GM18870 (cell line): ENCODE data around the gene KRTAP5-1.

Experiments used
- ATAC-seq: cut with Tn5 transposase; IDR thresholded peaks from one replicate; pipeline ENCODE4 v1.9.1; 2021; ENCODE audit warnings: moderate library complexity; ENCODE audit not compliant: unreplicated experiment

KRTAP5-1 gene

DNA sequence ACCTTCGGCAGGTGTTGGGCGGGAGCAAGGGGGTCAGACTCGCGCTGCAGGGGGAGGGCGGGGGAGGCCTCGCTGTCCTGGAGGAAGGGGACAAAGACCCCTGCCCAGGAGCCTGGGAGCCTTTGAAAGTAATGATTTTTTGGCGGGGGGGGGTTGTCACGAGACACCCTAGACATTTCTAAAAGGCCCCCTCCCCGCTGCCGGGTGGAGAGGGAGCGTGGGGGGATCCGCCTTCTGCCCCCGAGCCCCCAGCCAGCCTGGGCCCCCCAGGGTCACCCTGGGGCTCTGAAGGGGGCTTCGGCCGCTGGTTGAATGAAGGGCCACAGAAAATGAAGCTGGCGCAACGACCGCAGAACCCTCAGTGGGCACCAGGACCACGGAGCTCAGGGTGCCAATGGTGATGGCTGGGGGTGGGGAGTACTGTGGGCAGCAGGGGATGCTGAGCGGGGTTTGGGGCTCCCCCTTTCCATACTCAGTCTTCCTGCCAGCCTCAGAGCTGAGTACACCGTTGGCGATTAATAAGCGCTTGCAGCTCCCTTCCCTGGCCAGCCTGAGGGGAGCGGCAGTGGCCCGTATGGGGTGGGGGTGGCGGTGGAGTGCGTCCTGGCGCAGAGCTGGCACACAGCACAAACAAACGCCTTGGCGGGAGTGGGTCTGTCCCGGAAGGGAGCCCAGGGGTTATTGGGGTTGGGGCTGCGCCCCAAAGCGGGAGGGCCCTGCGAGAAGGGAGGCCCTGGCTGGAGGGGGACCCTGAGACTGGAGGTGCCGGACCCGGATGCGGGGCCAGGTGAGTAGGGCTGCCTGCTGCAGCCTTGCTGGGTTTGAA, 11.8 kb downstream of the KRTAP5-1 start:
- ATAC-seq: no peak

DNA sequence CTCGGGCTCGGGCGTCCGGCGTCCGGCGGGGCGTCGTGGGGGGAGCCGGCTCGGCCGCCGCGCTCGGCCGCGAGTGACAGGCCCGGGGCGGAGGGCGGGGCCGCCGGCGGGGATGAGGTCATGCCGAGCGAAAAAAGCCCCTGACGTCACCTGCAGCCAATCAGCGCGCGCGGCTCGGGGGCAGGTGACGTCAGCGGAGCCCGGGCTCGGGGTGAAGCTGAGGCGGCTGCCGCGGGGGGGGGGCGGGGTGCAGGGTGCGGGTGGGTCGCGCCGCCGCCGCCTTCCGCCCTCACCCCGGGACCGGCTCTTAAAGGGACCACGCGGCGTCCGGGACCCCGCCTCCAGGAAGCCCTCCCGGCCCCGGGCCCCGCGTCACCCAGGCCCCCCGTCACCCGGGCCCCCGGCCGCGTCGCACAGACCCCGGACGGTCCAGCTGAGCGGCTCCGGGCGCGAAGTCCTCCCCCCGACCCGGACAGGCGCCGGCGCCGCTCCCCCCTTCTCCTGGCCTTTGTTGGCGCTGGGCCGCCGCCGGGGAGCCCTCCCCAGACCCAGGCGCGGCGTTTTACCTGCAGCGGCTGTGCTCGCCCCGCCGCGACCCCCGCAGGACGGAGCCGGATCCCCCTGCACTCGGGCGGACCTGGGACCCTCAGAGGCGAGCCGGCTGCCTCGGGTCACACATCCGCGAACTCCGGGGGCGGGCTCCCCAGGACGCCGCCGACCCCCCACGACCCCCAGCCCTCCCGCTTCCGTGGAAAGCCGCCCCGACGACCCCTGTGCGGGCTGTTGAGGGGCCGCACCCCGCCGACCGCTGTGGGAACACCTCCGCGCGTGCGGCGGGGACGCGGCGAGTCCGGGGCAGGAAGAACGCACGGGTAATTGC, 12.6 kb downstream of the KRTAP5-1 start, which contains the start of gene DUSP8:
Gene DUSP8 (minus strand): TSS at position 75 of the 880 bp plus-strand sequence. CDS start 6,445 bp downstream, outside the sequence.
- ATAC-seq: no peak

DNA sequence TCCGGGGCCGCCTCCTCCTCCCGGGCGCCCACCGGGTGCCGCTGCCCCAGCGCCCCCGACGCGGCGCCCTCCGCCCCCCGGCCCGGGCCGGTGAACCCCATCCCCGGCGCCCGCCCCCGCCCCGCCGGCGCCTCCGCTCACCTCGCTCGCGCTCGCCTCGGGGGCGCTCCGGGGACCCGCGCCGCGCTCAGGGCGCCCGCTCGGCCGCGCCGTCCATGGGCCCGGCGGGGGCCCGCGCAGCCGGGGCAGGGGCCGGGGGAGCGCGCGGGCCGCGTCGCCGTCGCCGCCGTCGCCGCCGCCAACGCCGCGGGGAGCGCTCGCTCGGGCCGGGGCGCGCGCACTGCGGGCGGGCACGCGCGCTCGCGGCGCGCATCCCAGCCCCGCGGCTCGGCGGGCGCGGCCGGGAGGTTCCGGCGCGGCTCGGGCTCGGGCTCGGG, 13.3 kb downstream of the KRTAP5-1 start:
- ATAC-seq: no peak

GRCh38 chr11:1570896-1571759, 14.0 kb downstream of the KRTAP5-1 start:
- ATAC-seq: no peak

GRCh38 chr11:1570531-1570895, 14.6 kb downstream of the KRTAP5-1 start:
- no peak for ATAC-seq

- ATAC-seq: no peak
Measured at GRCh38 chr11:1570001-1570453, 15.1 kb downstream of the KRTAP5-1 start.

- ATAC-seq: no peak
Measured at GRCh38 chr11:1569251-1569780, 15.8 kb downstream of the KRTAP5-1 start.

DNA sequence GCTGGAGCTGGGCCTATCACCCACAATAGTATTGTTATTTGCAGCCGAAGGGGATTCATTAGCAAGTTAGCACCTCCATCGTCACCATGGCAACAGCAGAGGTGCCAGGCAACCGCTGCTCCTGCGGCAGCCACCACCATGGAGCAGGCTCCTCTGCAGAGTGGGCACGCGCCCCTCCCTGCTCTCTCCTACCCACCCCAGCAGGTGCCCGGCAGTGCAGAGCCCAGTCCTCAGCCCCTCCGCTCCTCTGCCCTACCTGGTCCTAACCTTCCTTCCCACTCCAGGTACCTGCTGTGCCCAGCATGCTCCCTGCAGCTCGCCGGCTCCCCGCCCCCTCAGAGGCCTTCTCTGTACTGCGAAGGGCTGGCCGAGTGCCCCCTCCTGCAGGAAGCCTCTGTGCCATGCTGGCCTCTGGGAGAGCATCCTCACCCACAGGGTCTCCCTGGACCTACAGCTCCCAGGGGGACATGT, 16.6 kb downstream of the KRTAP5-1 start:
- ATAC-seq: no peak

GRCh38 chr11:1567721-1568100, 17.4 kb downstream of the KRTAP5-1 start:
- ATAC-seq: no peak

DNA sequence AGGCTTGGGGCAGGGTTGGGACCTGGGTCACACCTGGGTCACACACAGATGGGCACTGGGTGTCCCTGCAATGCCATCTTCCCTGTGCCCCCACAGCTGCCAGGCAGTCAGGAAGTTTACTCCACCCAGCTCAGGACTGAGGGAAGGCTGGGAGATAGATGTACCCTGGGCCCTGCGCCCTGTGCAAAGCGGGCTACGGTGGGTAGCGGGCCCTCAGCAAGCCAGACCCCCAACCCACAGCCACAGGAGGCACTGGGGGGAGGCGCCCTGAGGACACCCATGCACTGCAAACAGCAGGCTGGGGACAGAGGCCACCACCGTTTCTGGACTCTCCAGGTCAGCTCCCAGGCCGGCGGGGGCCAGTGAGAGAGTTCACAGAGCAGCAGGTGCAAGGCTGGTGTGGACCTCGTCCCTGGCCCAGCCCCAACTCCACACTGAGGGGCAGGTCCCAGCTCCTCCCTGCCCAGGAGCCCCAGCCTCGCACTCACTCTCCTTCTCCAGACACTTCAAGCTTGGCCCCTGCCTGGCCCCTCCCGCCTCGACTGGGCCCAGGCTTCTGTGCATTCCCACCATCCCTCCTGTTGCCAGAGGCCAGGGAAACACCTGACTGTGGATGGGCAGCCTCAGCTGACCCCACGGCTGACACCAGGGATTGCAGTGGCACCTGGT, 17.9 kb downstream of the KRTAP5-1 start:
- no peak for ATAC-seq

GRCh38 chr11:1566381-1567051, 18.6 kb downstream of the KRTAP5-1 start:
- no peak for ATAC-seq

GRCh38 chr11:1565904-1566247, 19.2 kb downstream of the KRTAP5-1 start:
- no peak for ATAC-seq

DNA sequence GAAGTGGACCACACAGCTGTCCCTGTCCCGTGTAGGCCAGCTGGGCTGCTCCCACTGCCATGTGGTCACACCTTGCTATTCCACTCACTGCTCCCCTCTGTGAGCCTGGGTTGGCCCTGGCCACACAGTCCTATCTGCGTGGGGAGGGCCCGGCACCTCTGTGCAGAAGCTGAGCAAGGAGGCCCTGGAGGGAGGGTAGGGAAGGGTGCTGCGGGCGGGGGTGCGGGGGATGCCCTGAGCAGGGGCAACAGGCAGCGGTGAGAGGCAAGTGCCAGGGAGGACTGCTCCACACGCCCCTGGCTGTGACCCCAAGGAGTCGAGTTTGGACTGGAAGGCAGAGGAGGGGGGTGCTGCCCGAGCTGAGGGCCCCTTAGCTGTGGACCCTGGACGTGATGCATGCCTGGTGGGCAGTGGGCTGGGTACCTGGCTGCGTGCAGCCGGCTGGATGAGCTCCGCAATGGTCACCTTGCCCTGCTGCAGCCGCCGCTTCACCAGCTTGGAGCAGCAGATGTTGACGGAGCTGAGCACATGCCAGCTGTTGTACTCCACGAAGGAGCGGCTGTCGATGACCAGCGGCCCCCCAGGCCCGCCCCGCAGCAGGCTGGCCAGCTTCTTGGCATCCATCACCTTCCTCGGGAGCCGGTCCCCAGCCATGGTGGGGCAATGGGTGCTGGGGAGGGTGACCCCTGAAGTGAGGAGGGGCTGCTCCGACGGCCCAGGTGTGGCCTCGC, 19.7 kb downstream of the KRTAP5-1 start:
- ATAC-seq: no peak

GRCh38 chr11:1564535-1565172, 20.4 kb downstream of the KRTAP5-1 start:
- ATAC-seq: no peak

DNA sequence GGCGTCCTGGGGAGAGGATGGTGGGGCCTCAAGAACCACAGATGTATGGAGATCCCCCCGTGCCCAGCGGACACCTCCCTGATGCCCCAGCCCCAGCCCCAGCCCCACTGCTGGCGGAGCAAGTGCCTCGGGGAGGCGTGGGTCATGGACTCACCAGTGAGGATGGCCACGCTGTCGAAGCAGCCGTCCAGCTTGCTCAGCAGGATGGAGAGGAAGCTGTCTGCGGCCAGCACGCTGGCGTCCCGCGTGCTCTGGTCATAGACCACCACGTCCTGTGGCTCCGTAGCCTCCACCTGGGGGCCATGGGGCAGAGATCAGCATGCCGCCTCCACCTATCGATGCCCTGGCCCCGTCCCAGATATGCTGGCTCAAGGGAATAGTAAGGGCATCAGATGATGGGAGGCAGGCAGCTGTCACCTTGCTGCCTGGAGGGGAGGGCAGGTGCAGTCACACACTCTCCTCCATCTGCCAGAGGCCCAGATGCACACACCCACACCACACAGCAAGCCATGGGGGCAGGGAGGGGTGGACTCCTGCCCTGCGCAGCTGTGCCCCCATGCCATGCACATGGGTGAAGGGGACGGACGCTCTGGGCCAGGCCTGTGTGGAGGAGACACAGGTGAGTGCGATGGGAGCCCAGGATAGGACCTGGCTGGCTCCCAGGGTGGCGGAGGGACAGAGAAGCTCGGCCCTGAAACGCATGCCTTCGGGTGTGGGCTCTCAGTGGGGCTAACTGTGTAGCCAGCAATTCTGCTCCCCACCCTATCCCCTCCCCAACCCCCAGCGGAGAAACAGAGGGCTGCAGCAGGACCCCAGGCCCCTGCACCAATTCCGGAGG, 21.2 kb downstream of the KRTAP5-1 start:
- ATAC-seq: no peak

- no peak for ATAC-seq
Measured at GRCh38 chr11:1563149-1563638, 21.9 kb downstream of the KRTAP5-1 start.

DNA sequence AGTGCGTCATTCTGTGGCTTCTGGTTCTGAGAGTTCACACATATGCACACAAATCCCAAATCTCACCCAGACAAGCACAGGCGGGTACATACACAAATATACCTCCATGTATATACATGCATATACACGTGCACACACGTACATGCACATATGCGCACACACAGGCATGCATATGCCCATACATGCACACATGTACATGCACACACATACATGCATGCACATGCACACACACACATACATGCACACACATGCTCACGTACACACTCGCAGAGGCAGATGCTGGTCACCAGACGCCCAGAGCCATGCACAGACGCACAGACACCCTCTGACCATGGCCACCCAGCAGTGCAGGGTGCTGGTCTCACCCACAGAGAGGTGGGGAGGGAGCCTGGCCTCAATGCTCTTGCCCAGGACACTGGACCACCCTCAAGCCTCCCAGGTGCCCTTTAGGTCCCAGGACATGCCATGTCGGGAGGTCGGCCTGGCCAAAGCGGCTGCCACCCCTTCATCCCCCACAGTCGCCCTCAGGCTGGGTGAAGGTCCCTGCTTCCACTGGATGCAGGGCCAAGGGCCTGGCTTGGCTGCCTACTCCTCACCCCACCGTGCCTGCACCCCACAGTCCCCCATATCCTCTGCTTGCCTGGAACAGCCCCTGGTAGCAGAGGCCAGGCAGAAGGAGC, 22.5 kb downstream of the KRTAP5-1 start:
- ATAC-seq: no peak
